HG03432 (cell line): ENCODE data around the gene TTR.

Experiments
- ATAC-seq: cut with Tn5 transposase; IDR thresholded peaks from one replicate; pipeline ENCODE4 v1.9.1; 2021; ENCODE audit warnings: mild to moderate bottlenecking, moderate library complexity; ENCODE audit not compliant: unreplicated experiment

Gene TTR

DNA sequence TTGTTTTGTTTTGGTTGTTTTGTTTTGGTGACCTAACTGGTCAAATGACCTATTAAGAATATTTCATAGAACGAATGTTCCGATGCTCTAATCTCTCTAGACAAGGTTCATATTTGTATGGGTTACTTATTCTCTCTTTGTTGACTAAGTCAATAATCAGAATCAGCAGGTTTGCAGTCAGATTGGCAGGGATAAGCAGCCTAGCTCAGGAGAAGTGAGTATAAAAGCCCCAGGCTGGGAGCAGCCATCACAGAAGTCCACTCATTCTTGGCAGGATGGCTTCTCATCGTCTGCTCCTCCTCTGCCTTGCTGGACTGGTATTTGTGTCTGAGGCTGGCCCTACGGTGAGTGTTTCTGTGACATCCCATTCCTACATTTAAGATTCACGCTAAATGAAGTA, at the start of gene TTR:
Gene TTR, plus strand, starts transcription at position 250 of the 400 bp plus-strand sequence. Its CDS starts 26 bp downstream, at position 276.
- ATAC-seq, result no peak

DNA sequence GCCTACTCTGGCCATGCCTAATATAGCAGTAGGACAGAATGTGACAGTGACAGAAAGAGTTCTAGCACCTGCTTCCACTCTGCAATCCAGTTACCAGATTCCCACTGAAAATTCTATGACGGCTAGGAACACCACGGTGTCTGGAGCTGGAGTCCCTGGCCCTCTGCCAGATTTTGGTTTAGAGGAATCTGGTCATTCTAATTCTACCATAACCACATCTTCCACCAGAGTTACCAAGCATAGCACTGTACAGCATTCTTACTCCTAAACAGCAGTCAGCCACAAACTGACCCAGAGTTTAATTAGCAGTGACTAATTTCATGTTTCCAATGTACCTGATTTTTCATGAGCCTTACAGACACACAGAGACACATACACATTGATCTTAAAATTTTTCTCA, 45.2 kb upstream of the TTR start:
- ATAC-seq, result no peak

DNA sequence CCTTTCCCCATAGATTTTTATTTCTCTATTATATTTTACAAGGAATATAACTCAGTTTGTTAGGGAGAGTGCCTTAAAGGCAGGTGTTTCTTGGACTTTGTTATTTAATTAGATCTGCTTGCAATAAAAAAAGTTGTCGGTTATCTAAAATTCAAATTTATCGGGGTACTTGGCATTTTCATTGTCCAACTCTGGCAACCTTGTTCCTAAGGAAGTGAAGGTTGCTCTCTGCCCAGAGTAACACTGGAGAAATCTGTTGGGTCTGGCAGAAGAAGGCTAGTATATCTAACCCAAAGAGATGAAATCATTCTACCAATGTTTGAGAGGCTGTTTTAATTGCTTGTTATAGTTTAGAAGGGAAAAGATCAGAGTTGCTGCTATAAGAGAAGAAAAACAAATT, 42.8 kb upstream of the TTR start:
- ATAC-seq, result no peak

DNA sequence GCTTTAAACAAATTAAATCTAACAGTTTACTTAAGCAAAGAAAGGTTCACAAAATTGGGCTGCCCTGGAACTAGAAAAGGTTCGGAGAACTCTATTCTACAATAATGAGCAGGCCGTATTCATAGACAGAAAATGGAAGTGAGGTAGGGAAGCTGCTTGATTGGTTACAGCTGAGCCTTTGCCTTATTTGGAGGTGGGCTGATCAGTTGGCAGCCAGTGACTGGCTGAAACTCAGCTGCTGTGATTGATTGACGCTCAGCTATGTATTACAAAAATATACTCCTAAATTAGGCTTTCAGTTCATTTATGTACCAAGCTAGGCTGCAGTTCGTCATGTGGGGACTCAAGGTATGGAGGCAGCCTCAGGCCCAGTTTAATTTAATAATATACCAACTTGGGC, 42.3 kb upstream of the TTR start:
- no peak for ATAC-seq

DNA sequence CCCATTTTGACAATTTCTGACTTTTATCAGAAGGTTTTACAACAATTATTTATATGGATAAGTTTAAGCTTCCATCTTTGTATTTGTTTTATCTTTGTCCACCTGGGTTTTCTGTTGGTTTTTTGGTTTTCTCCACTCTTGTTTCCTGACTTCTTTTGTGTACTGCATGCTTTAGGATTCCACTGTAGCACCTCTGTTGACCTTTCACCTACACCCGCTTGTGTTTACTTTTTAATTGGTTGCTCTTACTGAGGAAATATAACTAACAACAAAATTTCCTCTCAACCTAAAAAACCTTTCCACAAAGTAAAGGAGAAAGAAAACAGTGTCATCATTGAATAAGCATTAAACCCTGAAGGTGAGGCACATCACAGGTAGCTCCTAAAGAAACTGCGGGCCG, 39.8 kb upstream of the TTR start:
- no peak for ATAC-seq

DNA sequence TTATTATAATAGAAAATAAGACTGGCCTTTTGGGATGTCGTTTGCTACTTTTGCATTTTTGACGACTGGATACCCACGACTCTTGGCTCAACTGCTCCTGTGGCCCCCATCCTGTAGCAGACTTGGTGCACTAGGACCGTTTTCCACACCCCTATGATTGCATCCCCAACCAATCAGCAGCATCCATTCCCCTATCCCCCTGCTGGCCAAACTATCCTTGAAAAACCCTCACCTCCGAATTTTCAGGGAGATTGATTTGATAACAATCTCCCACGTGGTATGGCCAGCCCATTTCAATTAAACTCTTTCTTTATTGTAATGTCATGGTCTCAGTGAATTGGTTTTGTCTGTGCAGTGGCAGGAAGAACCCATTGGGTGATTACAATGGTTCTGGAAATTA, 37.9 kb upstream of the TTR start:
- ATAC-seq, result no peak

DNA sequence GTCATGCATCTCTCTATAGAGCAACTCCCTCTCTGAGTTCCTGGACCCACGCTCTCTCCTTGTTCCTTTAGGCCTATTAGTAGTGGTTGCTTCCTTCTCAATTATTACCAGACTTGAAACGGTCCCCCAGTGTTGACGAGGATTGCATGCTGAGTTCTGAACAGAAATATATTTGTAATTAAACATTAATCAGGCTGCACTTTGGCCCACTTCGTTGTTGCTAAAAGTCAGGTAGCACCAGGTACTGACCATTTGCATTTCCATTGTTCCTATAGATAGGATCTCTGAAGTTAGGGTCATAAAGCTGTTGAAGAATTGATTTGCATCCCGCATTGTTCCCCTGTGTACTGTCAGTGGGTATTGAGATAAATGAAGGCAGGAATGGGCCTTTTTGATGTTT, 36.9 kb upstream of the TTR start:
- ATAC-seq, result no peak

DNA sequence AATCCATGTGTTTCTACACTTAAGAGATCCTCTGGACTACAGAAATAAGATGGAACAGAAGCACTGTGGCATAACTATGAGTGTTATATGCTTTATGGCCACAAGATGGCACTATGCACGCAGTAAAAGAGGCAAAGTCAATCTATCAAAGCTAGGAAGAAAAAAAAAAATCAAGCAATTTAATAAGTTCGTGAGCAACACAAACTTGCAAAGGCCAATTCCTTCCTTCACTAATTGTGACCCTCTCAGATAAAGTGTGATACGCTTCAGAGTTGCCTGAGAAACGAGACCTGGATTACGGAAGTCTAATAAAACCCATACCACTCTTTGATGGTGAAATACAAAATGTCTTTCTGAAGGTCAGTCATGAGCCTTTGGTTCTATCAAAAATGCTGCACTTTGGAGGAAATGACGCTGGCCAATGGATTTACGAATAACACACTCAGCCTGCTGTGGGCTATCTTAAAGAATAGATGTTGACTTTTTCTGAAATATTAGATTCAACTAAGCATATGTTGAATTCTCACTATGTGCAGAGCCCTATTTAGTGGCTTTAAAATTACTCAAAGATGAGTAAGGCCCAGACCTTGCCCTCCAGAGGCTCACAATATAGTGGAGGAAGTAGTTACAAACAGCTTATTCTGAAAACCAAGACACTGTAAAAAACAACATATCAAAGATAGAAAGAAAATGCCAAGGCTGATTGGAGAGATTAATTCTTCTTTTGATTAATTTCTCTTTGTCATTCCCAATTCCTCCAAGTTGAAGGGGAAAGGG, 35.5 kb upstream of the TTR start:
- ATAC-seq, result peak; percentile 78

DNA sequence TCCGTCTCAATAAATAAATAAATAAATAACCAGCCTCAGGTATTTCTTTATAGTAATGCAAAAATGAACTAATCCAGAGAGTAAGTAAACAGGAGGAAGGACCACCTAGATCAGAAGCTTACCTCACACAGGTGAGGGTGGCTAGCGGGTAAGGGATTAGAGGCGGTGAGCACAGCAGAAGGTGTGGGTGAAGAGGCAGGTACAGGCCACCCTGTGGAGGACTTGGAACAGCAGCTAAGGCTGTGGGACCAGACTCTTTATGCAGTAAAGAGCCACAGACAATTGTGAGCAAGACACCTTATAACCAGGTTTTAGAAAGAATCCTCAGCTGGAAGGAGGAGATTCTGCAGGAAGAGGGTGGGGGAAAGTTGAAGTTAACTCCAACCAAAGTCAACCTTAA, 34.2 kb upstream of the TTR start:
- no peak for ATAC-seq

DNA sequence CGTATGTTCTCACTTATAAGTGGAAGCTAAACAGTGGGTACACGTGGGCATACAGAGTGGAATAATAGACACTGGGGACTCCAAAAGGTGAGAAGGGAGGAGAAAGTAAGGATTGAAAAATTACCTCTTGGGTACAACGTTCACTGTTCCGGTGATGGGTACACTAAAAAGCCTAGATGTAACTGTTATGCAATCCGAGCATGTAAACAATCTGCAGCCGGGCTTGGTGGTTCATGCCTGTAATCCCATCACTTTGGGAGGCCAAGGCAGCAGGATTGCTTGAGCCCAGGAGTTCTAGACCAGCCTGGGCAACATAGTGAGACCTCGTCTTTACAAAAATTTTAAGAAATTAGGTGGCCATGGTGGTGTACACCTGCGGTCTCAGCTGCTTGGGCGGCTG, 33.1 kb upstream of the TTR start:
- ATAC-seq, result no peak

DNA sequence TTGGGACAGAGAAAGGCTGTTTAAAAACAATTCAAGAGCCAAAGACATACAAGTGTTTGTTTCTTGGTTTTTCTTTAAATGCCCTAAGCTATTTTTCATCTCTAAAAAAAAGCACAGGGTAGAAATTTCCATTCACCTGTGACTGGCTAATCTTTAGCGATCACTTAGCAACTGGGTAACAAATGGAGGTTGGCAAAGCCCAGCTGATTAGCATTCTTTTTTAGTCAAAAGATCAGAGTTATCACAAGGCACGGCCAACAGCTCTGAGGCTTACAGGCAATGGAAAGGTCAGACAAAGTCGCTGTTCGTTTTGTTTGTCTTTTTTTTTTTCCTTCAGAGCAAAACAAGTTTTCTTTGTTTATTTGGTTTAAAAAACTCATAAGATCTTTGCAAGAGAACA, 29.0 kb upstream of the TTR start:
- no peak for ATAC-seq

DNA sequence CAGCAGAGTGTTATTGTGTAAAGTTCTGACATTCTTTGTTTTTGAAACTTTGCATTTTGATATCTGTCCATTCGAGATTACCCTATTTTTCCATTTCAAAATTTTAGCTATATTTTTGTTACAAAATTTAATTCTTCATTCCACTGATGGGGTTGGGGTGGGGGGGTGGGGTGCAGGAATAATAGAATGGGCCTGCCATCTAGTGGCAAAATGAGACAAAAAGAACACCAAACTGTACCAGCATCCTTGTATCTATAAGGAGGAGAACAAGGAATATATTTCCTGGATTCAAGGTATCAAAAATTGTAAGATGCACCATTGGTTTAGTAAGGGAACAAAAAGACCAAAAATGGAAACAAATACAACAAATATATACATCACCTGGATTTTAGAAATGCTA, 27.9 kb upstream of the TTR start:
- no peak for ATAC-seq

DNA sequence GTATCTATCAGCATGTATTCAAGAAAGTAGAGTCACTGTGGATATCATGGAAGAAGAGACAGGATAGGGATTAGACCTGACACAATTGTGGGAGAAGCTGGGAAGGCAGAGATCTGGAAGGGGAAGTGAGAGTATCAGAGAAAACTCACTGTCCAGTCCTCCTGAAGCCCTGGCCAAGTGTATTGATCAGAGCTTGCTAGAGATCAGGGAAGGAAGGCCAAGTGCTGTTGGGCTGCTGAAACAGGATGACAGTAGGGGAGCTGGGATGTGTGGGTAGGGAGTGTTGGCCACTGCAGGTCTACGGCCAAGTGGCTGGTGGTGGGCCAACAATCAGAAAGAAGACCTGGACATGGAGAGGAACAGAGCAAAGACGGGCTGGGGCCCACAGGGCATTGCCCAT, 26.3 kb upstream of the TTR start:
- no peak for ATAC-seq

DNA sequence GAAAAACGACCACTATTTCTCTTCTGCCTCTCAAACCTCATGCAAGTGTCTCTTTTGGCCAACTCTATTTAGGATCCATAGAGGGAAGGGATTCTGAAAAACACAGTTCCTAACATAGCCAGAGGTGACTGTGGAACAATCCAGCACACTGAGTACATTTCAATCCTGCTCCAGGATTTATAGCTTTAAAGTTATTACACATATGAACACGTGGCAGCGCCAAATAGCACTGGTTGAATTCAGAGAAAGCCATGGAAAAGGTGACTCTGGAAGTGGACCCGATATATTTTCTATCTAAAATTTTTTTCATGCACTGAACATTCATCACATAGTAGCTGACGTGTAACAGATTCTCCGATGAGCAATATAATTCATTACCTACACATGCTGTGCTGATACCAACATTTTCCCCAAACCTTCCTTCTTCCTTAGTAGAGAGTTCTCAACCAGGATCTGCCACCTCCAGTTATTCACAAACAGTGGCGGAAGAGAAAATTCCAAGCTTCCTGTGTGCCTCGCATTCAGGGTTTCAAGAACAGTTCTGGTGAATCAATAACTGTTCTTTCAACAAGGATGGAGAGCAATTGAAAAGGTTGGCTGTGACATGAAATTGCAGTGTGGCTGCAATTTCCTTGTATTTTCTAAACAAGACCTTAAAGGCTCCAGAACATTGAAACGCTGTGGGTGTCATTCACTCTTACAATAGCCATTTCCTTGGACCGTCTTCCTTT, 25.7 kb upstream of the TTR start:
- no peak for ATAC-seq

DNA sequence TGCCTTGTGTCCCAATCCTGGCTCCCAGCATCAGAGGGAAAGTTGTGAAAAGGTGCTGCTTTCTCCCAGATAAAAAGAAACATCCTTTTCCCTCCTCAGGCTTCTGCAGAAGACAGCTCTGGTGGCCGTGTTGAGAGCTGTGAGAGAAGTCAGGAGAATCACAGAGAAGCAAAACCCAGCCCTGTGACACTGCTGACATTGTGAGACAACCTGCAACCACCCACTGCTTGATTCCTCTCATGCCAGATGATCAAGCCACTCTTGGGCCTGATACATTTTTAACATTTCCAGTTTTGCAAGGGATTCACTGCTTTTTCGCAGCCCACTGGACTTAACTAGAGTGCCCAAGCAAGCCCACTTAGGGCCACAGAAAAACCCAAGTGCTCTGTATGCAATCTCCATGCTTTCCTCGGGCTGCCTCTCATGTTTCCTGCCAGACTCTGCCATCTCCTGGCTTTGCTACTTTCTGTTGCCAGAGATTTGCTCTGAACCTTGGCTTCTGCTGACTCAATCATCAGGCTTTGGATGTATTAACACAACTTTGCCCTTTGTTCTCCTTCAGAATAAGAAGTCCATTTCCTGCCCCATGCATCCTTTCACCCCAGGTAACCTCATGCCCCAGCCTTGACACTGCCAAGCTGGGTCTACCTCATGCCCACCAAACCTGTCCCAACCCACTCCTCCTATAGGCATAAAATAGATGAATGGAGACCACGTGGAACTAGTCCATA, 24.9 kb upstream of the TTR start:
- no peak for ATAC-seq

DNA sequence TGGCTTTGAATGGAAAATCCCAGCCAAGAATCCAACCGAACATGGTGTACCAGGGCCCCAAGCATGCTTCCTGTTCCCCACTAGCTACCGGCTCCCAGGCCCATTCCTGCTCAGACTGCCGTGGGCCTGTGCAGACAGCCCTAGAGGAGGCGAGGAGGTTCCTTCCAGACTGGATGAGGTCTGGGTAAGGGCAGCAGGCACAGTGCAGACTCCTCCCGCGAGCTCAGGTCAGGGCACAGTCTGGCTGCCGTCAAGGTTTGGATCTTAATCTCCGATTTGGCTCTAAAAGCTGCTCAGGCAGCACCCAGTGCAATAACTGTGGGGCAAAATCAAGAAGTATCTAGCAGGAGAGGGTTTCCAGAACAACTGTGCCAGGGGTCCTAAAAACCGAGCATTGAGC, 19.3 kb upstream of the TTR start:
- ATAC-seq, result no peak

DNA sequence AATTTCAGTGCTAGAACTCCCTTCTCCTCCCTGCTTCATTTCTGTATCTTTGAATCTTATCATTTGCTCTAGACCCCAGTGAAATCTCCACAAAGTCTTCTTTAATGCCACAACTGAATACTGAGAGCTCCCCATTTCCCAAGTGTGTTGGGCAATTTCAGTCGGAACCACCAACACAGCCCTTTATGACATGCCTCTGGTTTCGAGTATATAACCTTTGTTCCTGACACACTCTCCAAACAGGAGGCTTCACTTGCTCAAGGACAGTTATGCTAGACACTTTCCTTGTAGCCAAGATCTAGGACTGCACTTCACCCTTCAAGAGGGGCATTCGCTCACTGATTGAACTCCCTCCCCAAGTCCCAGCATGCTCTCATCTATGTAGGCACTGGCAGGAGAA, 18.6 kb upstream of the TTR start:
- ATAC-seq, result no peak

DNA sequence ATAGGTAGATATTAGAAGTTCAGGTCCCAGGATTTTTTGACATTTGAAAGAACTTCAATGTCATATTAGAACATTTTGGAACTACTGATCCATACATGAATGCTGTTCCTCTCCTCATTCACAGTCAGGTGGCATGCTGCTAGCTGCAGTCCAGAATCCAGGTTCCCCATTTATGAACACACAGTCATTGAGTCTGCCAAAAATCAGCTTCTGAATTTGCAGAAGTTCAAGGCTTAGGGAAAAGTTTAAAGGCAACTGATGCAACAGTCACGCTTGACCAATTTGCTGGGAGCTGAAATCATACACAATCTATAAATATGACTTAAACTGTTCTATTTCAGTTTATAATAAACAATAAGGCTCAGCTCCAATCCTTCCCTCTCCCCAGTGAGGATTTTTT, 17.3 kb upstream of the TTR start:
- ATAC-seq, result no peak

DNA sequence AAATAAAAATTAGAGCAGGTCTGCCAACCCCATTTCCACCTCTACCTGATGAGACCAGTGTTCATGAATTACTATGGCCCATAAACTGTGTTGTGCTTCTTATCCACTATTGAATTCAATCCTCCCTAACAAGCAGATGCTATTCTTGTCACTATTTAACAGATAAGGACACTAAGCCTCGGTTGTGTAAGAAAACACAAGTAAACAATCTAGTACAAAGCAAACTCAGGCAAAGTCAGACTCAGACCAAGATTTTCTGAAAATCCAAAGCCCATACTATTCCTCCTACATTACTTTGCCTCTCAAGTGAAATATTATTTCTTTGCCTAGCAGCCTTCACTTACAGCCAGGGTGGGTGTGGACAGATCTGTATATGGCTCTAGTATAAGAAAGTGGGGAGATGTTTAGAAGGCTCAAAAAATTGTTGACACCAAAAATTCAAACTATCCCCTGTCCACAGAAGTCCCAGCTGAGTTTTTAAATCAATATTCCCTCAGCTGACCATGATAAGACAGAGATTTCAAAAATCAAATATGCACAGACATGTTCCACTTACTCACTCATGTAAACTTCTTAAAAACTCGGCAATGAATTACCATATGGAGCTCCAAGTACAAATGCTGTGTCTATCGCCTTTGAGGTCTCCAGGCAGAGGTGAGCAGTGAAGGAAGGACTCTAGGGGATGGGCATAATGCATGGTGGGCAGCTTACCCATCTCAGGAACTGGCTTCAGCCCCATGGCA, 16.0 kb upstream of the TTR start:
- no peak for ATAC-seq

DNA sequence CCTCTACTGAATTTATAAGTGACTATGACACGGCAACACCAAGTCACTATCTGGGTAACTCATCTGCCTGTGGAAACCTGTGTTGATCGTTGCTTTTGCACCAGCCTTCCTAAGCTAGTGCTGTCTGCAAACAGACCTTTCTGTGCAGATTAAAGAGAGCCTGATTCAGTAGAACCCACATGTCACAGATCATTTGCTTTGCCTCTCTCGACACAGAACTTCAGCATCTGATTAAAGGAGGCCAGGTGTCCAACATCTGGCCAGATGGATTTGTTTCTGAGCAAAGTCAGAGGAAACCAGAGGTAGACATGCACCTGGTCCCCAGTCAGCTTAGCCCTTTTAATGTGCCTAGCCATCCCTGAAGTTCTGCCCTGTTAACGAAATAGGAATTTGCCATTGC, 15.0 kb upstream of the TTR start:
- ATAC-seq, result peak; percentile 78

DNA sequence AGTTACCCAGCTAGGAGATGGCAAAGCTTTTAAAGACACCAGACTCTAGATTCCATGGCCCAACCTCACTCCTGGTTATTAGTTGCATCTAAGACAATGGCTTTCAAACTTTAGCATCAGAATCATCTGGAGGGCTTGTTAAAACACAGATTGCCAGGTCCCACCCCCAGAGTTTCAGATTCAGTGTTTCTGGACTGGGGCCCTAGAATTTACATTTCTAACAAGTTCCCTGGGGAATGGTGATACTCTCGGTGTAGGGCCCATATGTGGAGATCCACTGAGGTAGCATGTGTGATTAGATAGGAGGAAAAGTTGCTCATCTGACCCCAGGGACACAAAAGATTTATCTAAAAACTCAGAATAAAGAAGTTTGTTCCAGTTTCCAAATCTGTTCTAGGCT, 14.5 kb upstream of the TTR start:
- ATAC-seq, result peak; percentile 55
